GM06990 (cell line): ENCODE data around the gene METRN.

Experiments
- DNase-seq: peaks from one replicate; pipeline ENCODE4 v3.0.0-alpha.2; 2011; ENCODE audit not compliant: insufficient read length; ENCODE audit errors: extremely low read depth
- H3K27me3 ChIP-seq: replicated peaks from 2 replicates; pipeline ENCODE4 v1.6.0; 2011; ENCODE audit warnings: low read length; ENCODE audit not compliant: control insufficient read depth, insufficient read depth
- H3K36me3 ChIP-seq: 2 replicates; pipeline ENCODE4 v1.5.1; 2011; ENCODE audit warnings: low read length; ENCODE audit not compliant: control insufficient read depth, insufficient read depth
- H3K4me3 ChIP-seq: replicated peaks from 2 replicates; pipeline ENCODE4 v1.5.1; 2011; ENCODE audit warnings: low read depth, mild to moderate bottlenecking, control low read depth, low read length
- CTCF ChIP-seq: IDR thresholded peaks from 2 replicates; pipeline ENCODE4 v1.5.1; 2011; ENCODE audit warnings: low read length, control low read depth, mild to moderate bottlenecking, inconsistent platforms; ENCODE audit not compliant: insufficient read depth, poor library complexity, severe bottlenecking

The METRN gene

GRCh38 chr16:734981-735881 is 20.3 kb downstream of the METRN start:
- Histone ChIP-seq H3K4me3 (no peak overlapping the region), H3K36me3 (peaks cover 24% of the 10 kb centered on the region), H3K27me3 (no peaks in the 10 kb centered on the region)
- no peak for DNase-seq
- TF ChIP-seq CTCF: no peak

DNA sequence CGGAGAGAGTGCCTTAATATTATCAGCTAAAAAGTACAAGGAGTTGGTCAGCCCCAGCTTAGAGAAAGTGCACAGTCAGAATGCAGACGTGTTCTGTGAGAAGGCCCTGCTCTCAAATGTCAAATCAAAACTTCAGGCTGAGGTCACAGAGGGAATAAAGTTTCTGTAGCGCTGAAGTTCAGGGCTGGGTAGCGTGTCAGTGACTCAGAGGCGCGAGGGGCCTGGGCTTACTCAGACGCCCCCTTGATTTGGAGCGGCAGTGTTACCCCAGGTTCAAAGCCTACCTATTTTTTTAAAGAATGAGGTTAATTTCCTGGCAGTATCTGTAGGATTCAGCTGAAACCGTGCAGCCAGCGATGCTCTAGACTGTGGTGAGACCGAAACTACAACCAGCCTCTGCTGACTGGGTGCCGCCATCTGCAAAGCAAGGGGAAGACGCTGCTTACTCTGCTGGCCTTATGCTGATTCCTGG is 21.1 kb downstream of the METRN start:
- TF ChIP-seq CTCF: no peak
- Histone ChIP-seq H3K27me3 (no peaks in the 10 kb centered on the region), H3K36me3 (peaks cover 20% of the 10 kb centered on the region), H3K4me3 (no peak overlapping the region)
- peak; percentile 57 for DNase-seq

DNA sequence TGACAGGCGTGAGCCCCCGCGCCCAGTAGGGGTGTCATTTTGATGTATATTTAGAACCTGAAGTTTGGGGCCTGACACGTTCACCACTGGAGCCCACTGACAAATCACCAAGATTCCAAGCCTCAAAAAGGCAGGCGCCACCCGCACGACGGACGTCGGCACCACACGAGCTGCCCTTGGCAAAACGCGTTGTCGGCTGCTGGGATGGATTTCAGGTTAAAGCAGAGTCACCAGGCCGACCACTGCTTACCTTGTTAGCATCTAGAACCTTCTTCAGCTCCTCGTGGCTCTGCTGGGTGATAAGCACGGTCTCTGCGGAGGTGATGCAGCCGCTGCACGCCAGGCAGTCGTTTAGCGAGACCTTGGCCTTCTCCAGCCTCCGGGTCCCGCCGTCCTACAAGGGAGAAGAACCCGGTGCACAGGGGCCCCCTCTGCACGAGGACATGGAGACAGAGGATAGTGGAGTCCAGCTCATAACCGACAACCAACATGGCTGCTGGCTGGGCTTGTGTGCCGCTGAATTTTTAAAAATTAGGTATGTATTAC is 22.1 kb downstream of the METRN start:
- peak; percentile 20 for DNase-seq
- Histone ChIP-seq H3K27me3 (no peaks in the 10 kb centered on the region), H3K4me3 (no peak overlapping the region), H3K36me3 (peaks cover 19% of the 10 kb centered on the region)
- no peak for TF ChIP-seq CTCF

GRCh38 chr16:739560-740458 is 24.9 kb downstream of the METRN start:
- DNase-seq: peak; percentile 25
- no peaks in the 10 kb centered on the region for H3K27me3 ChIP-seq
- H3K4me3 ChIP-seq: peak overlapping the region; percentile 94
- TF ChIP-seq CTCF: no peak
- peaks cover 2% of the 10 kb centered on the region; the same call in 1 of the 2 replicates for H3K36me3 ChIP-seq

GRCh38 chr16:740459-740763 is 25.5 kb downstream of the METRN start:
- Histone ChIP-seq H3K27me3 (no peaks in the 10 kb centered on the region), H3K36me3 (peaks cover 2% of the 10 kb centered on the region; the same call in 1 of the 2 replicates), H3K4me3 (peak overlapping the region; percentile 94)
- DNase-seq: no peak
- TF ChIP-seq CTCF: no peak
